ENCODE data around the gene FILIP1.

GRCh38 chr6:75414445-75415021 lies 79.1 kb downstream of the FILIP1 start:
- TF ChIP-seq, protein P1, sequence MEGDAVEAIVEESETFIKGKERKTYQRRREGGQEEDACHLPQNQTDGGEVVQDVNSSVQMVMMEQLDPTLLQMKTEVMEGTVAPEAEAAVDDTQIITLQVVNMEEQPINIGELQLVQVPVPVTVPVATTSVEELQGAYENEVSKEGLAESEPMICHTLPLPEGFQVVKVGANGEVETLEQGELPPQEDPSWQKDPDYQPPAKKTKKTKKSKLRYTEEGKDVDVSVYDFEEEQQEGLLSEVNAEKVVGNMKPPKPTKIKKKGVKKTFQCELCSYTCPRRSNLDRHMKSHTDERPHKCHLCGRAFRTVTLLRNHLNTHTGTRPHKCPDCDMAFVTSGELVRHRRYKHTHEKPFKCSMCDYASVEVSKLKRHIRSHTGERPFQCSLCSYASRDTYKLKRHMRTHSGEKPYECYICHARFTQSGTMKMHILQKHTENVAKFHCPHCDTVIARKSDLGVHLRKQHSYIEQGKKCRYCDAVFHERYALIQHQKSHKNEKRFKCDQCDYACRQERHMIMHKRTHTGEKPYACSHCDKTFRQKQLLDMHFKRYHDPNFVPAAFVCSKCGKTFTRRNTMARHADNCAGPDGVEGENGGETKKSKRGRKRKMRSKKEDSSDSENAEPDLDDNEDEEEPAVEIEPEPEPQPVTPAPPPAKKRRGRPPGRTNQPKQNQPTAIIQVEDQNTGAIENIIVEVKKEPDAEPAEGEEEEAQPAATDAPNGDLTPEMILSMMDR (IDR thresholded peaks at IDR 0.05): no peak
- no peak for TF ChIP-seq POLR2AphosphoS5 (IDR thresholded peaks at IDR 0.05; ENCODE audit: insufficient read depth in 1 of 2, low read depth in 1 of 2)
